SK-N-DZ (cell line): Measurements from ENCODE around the gene CEACAM6.
"Not testable (repeated sequence)": the region's sequence is repeated elsewhere in the genome, so short reads cannot be mapped to it uniquely, and the experiment has no call there.

ENCODE experiments used
- DNase-seq: peaks from one replicate; pipeline ENCODE4 v3.0.0-alpha.2; 2015; ENCODE audit warnings: low spot score

CEACAM6 gene

DNA sequence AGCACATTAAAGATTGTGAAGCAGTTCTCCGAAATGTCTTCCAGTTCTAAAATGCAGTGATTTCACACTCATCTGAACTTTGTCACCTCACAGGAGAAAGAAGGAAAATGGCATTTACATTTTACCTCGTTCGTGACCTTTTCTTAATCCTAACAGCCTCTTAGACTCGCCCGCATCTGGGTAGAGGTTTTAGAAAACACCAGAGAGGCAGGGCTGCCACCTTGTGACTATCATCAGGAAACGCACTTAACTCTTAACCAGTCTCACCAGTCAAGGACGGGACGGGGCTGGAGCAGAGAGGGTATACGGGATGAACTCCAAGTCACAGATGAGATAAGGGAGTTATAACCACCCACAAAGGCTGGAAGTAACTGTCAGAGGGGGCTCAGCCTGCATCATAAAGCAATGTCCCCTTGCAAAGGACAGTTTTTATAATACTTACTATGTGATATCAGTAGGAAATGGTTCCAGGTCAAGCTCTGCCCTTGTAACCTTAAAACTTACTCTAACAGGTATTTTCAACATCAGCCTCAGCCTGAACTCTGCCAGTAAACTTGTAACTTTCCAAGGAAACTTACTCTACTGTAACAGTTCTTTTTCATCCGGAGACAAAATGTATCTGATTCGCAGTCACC lies 8.6 kb upstream of the CEACAM6 start:
- DNase-seq: peak; percentile 14

DNA sequence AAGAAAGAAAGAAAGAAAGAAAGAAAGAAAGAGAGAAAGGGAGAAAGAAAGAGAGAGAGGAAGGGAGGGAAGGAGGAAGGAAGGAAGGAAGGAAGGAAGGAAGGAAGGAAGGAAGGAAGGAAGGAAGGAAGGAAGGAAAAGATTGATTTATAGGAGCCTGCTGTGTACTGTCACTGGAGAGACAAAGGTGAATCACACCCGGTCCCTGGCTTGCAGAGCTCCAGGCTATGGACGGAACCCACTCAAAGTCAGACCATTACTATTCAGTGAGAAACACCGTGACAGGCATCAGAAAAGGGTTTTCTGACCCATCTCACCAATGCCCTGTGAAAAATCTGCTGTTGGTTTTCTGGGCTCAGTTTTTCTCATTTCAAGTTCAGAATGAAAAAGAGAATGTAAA lies 7.3 kb upstream of the CEACAM6 start:
- no peak for DNase-seq

DNA sequence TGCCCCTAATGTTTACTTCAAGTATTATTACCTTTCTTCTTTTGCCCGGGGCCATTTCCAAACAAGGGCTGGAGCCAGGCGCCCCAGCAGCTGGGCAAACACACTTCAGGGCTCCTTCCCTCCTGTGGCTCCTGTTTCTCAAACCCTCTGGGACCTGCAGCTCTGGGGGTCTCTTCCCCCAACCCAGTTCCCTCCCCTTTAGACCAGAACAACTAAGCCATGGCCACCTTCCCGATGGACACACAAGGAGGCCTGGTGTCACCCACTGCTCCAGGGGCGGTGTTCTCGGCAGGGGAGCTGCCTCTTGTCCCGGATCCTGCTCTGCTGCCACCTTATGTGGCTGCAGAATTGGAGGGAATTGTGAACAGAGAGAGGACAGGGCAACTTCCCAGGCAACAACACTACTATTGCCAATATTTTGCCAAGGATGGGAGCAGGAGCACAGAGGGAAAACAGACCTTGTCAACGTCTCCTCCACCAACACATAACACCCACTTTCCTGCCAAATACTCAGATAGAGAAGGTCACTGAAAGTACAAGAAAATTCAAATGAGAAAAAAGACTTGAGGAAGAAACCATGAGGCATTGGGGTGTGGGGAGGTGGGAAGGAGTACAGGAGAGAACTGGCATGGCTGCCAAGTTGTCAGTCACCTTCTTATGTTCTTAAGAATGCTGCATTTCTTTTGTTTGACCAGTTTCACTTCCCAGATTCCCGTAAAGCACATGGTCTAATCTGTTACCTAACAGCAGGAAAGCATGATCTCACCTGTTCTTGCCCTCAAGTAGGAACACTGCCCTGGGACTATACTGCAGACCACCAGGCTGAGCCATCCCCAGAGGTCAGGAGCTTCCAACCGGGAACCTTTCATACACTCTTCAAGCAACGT lies 4.8 kb upstream of the CEACAM6 start:
- DNase-seq: not testable (repeated sequence)

DNA sequence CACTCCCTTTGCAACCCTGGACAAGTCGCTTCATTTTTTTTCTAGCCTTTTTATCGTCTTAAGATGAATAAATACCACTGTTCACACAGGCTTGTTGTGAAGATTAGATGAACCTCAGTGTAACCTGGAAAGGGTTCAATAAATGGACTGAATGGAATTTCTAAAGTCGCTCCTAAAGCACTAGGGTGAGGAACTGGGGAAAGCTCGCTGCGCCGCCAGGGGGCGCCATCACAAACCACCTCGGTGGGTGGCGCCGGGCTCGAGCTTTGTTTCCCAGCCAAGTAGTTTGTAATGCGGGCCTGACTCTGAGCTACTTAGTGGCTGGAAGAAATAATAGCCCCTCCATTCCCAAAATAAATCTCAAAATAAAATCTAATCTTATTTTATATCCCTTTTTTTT lies 2.2 kb upstream of the CEACAM6 start:
- no peak for DNase-seq

DNA sequence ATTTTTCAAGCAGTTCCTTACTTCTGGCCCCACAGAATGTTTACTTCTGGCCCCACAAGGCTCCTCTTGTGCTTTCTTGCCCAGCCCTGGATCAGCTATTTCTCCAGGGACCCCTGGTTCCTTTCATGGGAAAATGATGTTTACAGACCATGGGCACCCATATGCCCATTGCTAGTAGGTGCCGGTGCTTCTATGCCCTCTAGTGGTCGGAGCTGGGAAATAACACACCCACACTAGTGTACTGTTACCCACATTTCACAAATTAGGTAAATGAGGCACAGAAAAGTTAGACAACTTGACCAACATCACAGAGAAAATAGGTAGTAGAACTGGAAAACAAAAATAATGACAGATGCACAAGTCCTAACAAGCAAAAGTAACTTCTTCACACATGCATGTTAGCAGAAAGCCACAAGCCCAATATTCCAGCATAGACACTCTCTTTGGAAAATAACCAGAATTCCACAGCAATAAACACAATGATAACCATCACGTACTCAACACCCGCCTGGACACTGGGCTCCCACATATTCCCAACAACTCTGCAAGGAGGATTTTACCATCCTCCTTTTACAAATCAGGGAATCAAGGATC lies 1.3 kb upstream of the CEACAM6 start:
- peak; percentile 12 for DNase-seq

DNA sequence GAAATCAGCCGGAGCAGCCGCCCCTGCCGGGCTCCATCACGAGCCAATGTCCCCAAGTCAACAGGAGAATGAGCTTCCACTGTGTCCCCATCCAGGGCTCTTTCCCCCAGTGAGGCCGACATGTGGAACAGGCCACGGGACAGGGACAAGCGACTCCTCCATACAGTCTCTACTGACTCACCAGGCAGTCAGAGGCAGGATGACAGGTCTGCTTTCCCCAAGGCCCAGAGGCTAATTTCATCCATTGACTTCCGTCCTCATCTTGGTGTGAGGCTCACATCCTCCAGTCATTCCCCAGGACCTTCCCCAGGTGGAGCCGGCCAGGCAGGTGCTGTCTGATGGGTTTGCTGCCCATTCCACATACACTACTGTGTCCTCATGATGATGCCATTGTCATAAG lies 3.5 kb downstream of the CEACAM6 start:
- no peak for DNase-seq

DNA sequence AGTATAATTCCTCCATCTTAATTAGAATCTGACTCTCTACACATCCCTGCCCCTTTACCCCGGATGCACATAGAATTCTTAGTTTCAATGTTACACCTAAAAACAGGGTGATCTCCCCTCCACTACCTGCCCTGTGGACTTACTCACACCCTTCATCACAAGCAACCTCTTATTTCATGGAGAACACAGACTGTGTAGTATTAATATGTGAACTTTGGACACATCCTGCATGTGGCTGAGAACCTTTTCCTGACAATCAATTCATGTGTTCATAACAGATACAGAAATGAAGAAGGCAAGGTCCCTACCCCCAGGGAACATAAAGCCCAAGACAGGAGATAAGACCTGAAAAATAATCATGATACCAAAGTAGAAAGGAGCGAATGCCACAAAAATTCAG lies 11.8 kb downstream of the CEACAM6 start:
- DNase-seq: no peak

DNA sequence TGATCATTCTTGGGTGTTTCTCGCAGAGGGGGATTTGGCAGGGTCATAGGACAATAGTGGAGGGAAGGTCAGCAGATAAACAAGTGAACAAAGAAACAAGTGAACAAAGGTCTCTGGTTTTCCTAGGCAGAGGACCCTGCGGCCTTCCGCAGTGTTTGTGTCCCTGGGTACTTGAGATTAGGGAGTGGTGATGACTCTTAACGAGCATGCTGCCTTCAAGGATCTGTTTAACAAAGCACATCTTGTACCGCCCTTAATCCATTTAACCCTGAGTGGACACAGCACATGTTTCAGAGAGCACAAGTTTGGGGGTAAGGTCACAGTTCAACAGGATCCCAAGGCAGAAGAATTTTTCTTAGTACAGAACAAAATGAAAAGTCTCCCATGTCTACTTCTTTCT lies 12.8 kb downstream of the CEACAM6 start:
- DNase-seq: not testable (repeated sequence)

DNA sequence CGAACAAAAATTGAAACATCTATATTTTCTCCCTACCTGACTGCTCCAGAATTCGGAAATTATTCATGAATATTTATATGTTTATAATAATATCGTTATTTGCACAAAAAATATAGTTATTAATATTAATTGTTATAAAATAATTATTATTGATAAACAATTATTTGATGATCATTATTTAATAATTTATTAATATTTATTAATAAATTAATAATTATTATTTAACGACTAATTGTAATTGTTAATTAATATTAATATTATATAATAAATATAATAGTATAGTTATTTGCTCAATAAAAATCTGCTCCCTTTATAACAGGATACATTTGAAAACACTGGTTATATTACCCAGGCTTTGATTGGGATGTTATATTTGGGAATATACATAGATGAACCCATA lies 14.3 kb downstream of the CEACAM6 start:
- DNase-seq: no peak

DNA sequence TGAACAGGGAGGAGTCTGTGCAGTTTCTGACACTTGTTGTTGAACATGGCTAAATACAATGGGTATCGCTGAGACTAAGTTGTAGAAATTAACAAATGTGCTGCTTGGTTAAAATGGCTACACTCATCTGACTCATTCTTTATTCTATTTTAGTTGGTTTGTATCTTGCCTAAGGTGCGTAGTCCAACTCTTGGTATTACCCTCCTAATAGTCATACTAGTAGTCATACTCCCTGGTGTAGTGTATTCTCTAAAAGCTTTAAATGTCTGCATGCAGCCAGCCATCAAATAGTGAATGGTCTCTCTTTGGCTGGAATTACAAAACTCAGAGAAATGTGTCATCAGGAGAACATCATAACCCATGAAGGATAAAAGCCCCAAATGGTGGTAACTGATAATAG lies 16.1 kb downstream of the CEACAM6 start:
- DNase-seq: no peak

DNA sequence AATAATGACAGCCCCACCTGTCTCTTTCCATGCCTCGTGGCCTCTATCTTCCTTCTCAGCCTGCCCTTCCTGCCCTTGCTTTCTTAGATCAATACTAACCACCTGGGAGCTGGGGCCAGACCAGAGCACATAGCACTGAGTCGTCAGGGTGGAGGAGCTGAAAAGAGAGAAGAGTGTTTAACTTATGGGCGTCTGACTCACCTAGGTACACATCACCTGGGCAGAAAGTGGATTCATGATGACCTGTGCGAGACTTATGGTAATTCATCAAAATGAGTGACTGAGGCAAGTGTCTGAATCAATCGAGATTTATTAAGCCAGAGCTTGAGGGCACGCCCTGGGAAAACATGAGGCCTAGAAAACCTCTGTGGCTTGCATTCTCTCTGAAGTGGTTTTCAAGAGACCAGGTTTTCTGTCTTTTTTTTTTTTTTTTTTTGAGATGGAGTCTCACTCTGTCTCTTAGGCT lies 19.2 kb downstream of the CEACAM6 start:
- no peak for DNase-seq

DNA sequence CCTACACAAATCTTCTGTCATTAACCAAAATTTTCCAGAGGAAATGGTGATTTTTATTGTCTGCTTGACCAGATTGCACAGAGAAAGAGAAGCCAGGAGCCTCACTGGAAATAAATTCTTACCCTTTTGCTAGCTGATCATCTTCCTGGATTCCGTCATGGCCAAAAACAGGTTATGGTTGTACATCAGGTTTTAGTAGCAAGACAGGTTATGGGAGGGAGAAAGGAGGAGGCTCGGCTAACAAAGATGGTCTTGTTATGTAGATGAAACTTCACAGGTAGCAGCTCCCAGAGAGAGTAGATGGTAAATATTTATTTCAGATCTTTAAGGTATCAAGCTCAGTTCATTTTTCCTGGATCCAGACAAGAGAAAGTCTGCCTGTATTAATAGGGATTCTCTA lies 21.4 kb downstream of the CEACAM6 start:
- no peak for DNase-seq

DNA sequence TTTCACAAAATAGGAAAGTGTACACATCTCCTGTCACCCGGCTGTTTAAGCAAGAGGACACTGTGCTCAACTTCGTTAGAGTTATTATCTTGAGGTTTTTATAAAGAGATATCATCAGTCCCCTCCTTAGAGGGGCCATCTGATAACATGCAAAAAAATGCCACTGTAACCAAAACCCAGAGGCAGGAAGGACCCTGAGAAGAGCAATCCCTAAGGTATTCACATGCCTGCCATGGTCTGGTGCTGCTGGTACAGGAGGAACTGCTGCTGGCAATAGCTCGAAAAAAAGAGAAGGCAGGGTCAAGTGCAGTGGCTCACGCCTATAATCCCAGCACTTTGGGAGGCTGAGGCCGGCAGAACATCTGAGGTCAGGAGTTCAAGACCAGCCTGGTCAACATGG lies 28.3 kb downstream of the CEACAM6 start:
- no peak for DNase-seq

DNA sequence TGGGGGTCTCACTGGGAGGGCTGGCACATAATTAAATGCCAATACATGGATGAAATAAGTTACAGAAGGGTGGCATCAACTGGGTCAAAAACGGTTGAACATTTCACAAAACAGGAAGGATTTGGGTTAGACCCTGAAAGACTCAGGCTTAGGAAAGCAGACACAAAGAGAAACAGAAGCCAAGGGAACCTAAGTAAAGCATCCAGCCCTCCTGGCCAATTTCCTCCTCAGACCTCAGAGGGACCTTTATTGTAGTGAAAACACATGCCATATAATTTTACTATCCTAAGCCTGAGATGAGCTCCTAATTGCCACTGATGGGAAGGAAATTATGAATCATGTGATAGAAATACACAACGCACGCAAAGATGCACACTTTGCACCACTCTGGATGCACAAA lies 29.0 kb downstream of the CEACAM6 start:
- DNase-seq: no peak

DNA sequence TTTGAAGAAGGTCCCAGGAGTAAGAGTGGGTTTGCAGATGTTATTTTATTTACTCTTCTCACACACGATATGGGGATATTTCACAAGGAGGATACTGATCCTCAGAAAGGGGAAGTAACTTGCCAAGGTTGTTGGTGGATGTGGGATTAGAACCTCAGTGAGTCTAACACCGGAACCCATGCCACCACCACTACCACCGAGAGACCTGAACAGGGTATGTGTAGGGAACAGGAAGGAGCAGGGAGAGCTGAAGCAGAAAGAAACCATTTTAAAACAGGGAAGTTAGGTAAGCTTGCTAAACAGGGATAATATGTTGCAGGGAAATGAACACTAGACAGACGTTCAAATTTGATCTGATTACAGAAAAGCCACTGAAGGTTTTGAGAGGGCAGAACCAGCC lies 29.4 kb downstream of the CEACAM6 start:
- DNase-seq: no peak

DNA sequence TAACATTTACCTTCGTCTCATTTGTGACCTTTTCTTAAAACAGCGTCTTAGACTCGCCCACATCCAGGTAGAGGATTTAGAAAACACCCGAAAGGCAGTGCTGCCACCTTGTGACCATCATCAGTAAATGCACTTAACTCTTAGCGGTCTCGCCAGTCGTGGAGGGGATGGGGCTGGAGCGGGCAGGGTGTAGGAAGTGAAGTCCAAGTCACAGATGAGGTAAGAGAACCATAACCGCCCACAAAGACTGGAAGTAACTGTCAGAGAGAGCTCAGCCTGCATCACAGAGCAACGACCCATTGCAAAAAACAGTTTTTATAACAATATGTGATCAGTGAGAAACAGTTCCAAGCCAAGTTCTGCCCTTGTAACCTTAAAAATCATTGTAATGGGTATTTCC lies 30.3 kb downstream of the CEACAM6 start:
- peak; percentile 66 for DNase-seq

DNA sequence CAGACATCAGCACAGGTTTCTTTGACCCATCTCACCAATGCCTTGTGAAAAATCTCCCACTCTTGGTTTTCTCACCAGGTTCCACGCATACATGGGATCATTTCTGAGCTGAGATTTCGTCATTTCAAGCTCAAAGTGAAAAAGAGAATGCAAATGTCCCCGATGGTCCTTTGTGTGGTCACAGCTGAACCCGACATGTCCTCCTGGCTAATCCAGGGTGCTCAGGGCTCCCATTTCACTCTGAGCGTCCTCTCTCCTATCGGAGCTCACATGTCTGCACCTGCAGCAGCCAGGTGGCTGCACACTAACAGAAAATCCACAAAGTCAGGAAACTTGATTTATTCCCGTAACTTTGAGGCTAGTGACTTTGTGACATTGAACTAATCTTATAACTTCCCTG lies 31.7 kb downstream of the CEACAM6 start:
- no peak for DNase-seq

DNA sequence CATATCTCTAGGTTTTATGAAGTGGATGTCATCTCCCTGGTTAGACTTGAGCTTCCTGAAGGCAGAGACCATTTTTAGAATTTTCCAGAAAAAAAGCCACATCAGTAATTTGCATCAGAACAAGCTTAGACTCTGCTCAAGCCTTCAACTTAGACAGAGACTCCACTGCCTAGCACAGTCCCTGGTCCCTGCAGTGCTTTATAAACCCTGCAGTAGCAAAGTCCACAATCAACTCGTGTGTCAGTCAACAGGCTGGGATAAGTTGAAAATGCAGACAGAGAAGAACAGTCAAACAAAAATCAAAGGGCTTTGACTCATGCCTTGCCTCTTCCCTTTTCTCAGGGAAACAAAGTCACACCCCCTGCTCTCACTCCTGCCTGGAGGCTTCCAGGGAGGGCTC lies 33.2 kb downstream of the CEACAM6 start:
- DNase-seq: not testable (repeated sequence)

DNA sequence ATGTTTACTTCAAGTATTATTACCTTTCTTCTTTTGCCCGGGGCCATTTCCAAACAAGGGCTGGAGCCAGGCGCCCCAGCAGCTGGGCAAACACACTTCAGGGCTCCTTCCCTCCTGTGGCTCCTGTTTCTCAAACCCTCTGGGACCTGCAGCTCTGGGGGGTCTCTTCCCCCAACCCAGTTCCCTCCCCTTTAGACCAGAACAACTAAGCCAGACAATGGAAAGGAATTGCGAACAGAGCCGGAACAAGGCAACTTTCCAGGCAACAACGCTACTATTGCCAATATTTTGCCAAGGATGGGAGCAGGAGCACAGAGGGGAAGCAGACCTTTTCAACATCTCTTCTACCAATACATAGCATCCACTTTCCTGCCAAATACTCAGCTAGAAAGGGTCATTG lies 33.7 kb downstream of the CEACAM6 start:
- DNase-seq: not testable (repeated sequence)

DNA sequence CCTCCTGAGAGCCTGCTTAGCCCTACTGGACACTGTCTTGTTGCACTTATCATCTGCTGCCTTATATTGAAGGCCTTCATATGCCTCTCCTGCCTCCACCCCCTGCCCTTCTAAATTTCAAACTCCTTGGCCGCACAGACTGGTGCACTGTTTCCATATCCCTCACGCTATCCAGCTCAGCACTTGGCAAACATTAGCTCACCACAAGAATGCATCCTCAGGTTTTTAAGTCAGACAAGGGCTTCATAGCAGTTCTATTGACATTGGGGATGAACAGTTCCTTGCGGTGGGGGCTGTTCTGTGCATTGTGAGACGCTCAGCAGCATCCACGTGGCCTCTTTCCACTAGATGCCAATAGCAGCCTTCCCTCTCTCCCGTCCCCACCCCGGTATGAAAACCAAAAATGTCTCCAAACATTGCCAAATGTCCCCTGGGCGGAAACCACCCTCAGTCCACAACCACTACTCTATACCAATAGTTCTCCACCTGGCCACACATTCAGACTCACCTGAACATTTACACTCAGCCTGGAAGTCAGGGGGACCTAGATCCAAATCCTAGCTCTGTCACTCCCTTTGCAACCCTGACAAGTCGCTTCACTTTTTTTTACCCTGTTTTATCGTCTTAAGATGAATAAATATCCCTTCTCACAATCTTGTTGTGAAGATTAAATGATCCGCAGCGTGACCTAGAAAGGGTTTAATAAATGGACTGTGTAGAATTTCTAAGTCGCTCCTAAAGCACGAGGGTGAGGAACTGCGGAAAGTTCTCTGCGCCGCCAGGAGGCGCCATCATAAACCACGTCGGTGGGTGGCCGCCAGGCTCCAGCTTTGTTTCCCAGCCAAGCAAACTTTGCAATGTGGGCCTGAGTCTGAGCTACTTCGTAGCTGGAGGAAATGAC lies 37.4 kb downstream of the CEACAM6 start:
- no peak for DNase-seq

DNA sequence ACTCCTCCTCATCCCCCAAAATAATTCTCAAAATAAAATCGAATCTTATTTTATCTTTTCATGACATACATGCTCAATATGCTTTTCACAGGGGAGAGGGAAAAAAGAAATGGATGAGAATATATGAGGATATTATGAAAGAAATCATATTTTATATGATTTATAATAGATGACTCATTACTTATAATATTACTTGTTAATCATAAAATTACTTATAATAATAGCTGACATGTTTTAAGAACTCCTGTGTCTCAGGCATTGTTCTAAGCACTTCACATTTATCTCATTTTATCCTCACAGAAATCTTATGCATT lies 38.0 kb downstream of the CEACAM6 start:
- DNase-seq: no peak

DNA sequence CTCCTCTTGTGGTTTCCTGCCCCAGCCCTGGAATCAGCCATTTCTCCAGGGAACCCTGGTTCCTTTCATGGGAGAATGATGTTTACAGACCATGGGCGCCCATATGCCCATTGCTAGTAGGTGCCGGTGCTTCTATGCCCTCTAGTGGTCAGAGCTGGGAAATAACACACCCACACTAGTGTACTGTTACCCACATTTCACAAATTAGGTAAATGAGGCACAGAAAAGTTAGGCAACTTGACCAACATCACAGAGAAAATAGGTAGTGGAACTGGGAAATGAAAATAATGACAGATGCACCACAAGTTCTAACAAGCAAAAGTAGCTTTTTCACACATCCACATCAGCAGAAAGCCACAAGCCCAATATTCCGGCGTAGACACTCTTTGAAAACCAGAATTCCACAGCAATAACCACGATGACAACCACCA lies 39.7 kb downstream of the CEACAM6 start:
- DNase-seq: peak; percentile 38
